A549 (cell line): ENCODE measurements around the gene LRIT2. TPM values are rescaled to one million over a fixed set of nuclear protein-coding genes. Genes with fewer than 3 reads are reported as not detected.

Experiments used
- ATAC-seq, 2 experiments: fragments of 200-7000 bp in 1 of 2; fragments of >200 bp in 1 of 2; cut with Nextera tagmentation in 1 of 2; cut with Tn5 transposase in 1 of 2; 3 replicates each; pipeline versions ENCODE4 v1.8.0 to v1.9.1; 2018 to 2020; ENCODE audit warnings: mild to moderate bottlenecking in 1 of 2, moderate library complexity in 1 of 2
- CTCF ChIA-PET: fragments of 300-600 bp; sonication (Branson Sonifier 250); formaldehyde crosslinking; extraction: SDS; loops from one replicate; lab custom pipeline; 2021; ENCODE audit warnings: antibody characterized with exemption, inconsistent platforms; lab: Yijun Ruan, JAX
- POLR2A ChIA-PET: fragments of 350-600 bp; formaldehyde crosslinking; extraction: SDS; loops from one replicate; lab custom pipeline; 2021; ENCODE audit warnings: antibody characterized with exemption, inconsistent platforms; lab: Yijun Ruan, JAX
- DNase-seq, 2 experiments: peaks; one replicate each; pipeline versions ENCODE4 v3.0.0 to v3.0.0-alpha.2; 2011 to 2016; ENCODE audit warnings: low read depth in 1 of 2, low spot score in 1 of 2
- FAIRE-seq: peaks from 2 replicates; lab custom pipeline; 2011; peaks lifted over from hg19 to GRCh38; lab: Jason Lieb, UNC
- H3K27ac ChIP-seq, 2 experiments: fragments of >200 bp; sonication (Bioruptor Twin); formaldehyde crosslinking; 3 replicates each; pipeline ENCODE4 v1.5.1; 2016 to 2017
- H3K4me1 ChIP-seq: fragments of >200 bp; sonication (Bioruptor Twin); formaldehyde crosslinking; 3 replicates; pipeline ENCODE4 v1.6.1; 2016
- H3K4me2 ChIP-seq: fragments of >200 bp; sonication (Bioruptor Twin); formaldehyde crosslinking; 3 replicates; pipeline ENCODE4 v1.6.1; 2016
- H3K4me3 ChIP-seq: fragments of >200 bp; sonication (Bioruptor Twin); formaldehyde crosslinking; 3 replicates; pipeline ENCODE4 v1.5.1; 2016
- H3K9me3 ChIP-seq: fragments of >200 bp; sonication (Bioruptor Twin); formaldehyde crosslinking; 3 replicates; pipeline ENCODE4 v1.6.1; 2016
- BCL3 ChIP-seq: fragments of >200 bp; sonication (Bioruptor Twin); formaldehyde crosslinking; IDR thresholded peaks from 3 replicates; pipeline ENCODE4 v1.6.1; 2016
- CEBPB ChIP-seq, 2 experiments: fragments of >200 bp in 1 of 2; sonication (Bioruptor Twin) in 1 of 2; formaldehyde crosslinking in 1 of 2; IDR thresholded peaks; 2 replicates each; pipeline ENCODE4 v1.6.1; 2012 to 2016
- CHD2 ChIP-seq: fragments of 150-350 bp; IDR thresholded peaks from 2 replicates; pipeline ENCODE4 v1.6.1; 2014; ENCODE audit warnings: low read length; ENCODE audit not compliant: partially characterized antibody
- CHD4 ChIP-seq: fragments of 200-600 bp; sonication (generic); IDR thresholded peaks from 2 replicates; pipeline ENCODE4 v1.6.1; 2016; ENCODE audit warnings: antibody characterized with exemption, mild to moderate bottlenecking, borderline replicate concordance
- E2F6 ChIP-seq: IDR thresholded peaks from 2 replicates; pipeline ENCODE4 v1.6.1; 2012; ENCODE audit warnings: low read depth, borderline replicate concordance
- ELK1 ChIP-seq: fragments of 150-350 bp; IDR thresholded peaks from 2 replicates; pipeline ENCODE4 v1.6.1; 2014; ENCODE audit warnings: low read depth, mild to moderate bottlenecking, low read length
- EP300 ChIP-seq, 2 experiments: fragments of >200 bp; sonication (Bioruptor Twin); formaldehyde crosslinking; IDR thresholded peaks; 2 replicates in 1 of 2; 3 replicates in 1 of 2; pipeline ENCODE4 v1.6.1; 2016 to 2017
- FOSL2 ChIP-seq, 2 experiments: fragments of 450-650 bp in 1 of 2; fragments of >200 bp in 1 of 2; sonication (Bioruptor Twin) in 1 of 2; formaldehyde crosslinking; IDR thresholded peaks; 2 replicates each; pipeline versions ENCODE4 v1.5.0 to v1.6.1; 2016 to 2020; ENCODE audit warnings: mild to moderate bottlenecking in 1 of 2, moderate library complexity in 1 of 2
- HMGXB4 ChIP-seq: fragments of 250-450 bp; sonication (Bioruptor Pico); IDR thresholded peaks from 2 replicates; pipeline ENCODE4 v1.5.0; 2021; ENCODE audit warnings: mild to moderate bottlenecking, moderate library complexity, borderline replicate concordance
- JUN ChIP-seq, 2 experiments: fragments of >200 bp; sonication (Bioruptor Twin); formaldehyde crosslinking; IDR thresholded peaks; 2 replicates in 1 of 2; 3 replicates in 1 of 2; pipeline ENCODE4 v1.6.1; 2016 to 2017
- JUNB ChIP-seq: fragments of >200 bp; sonication (Bioruptor Twin); formaldehyde crosslinking; IDR thresholded peaks from 2 replicates; pipeline ENCODE4 v1.6.1; 2016
- KDM5A ChIP-seq: fragments of 200-600 bp; sonication (generic); IDR thresholded peaks from 2 replicates; pipeline ENCODE4 v1.6.1; 2016; ENCODE audit warnings: antibody characterized with exemption, mild to moderate bottlenecking
- NFE2L2 ChIP-seq: fragments of 150-350 bp; conservative IDR thresholded peaks from 2 replicates; pipeline ENCODE4 v1.6.1; 2014; ENCODE audit warnings: low read length
- NR3C1 ChIP-seq: fragments of >200 bp; sonication (Bioruptor Twin); formaldehyde crosslinking; IDR thresholded peaks from 3 replicates; pipeline ENCODE4 v1.6.1; 2017
- PHF8 ChIP-seq: fragments of 200-600 bp; sonication (generic); IDR thresholded peaks from 2 replicates; pipeline ENCODE4 v1.6.1; 2016; ENCODE audit warnings: low read depth, mild to moderate bottlenecking, antibody characterized with exemption, moderate library complexity, borderline replicate concordance
- TFCP2L1 ChIP-seq: fragments of 250-450 bp; sonication (Bioruptor Pico); IDR thresholded peaks from 2 replicates; pipeline ENCODE4 v1.5.0; 2021; ENCODE audit warnings: mild to moderate bottlenecking
- USF2 ChIP-seq: fragments of 450-650 bp; IDR thresholded peaks from 2 replicates; pipeline ENCODE4 v1.6.1; 2014; ENCODE audit warnings: antibody characterized with exemption
- ZNF302 ChIP-seq: fragments of 250-450 bp; sonication (Bioruptor Pico); IDR thresholded peaks from 2 replicates; pipeline ENCODE4 v1.9.0; 2021; ENCODE audit warnings: inconsistent platforms, mild to moderate bottlenecking, moderate library complexity
- WGBS: methylation state at CpG from one replicate; pipeline ENCODE4 v1.1.6; 2017; ENCODE audit errors: missing lambda C conversion rate; 5-methylcytosine and 5-hydroxymethylcytosine counted together
- polyA plus RNA-seq, 4 experiments: library from polyadenylated mRNA; depleted of rRNA in 3 of 4; stranded (reverse); fragments of >200 nt; fragmentation: RNase III in 1 of 4; extraction: RNeasy Plus Mini Kit Qiagen cat#74134 plus additional on column Dnase treatment in 1 of 4; gene quantifications; 2 replicates in 3 of 4; 3 replicates in 1 of 4; pipeline ENCODE4 v1.2.3, GENCODE V29; 2011 to 2017
- TF ChIP-seq, protein P1 (sequence below): fragments of >200 bp; sonication (Bioruptor Twin); formaldehyde crosslinking; IDR thresholded peaks from 3 replicates; pipeline ENCODE4 v1.5.1; 2016

Gene LRIT2
- polyA plus RNA-seq, 2 of the 4 experiments (the other 2 are of a cell fraction), result not detected

DNA sequence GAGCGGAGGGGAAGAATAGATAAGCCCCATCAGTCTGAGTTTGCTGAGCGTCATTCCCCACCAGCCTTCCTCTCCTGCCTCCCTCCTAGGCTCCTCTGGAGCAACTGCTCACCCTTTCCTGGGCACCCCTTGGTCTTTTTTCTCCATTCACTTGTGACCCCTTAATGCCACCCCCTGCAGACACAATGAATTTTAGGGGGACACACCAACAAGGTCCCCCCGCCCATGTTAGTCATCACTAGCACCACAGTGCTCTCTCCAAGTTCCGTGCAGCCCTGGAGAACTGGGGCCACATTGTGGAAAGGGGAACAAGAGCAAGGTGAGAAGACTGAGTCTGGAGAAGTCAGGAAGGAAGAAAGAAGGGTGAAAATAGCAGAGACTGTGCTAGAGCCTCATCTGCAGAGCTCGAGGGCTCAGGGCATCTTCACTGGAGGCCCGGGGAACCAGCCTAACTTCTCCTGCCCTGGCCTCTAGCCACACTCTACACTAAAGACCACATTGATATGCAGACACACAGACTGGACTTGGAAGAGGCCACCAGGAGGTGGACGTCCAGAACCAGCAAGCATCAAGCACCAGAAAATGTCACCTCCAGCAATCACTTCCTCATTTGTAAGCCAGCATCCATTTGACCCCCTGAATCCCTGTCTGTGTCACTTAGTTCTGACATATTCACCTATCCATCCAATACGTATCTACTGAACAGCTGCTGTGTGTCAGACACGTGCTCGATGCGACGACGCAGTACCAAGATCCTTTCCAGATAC lies 37.0 kb upstream of the LRIT2 start (continued):
- TF ChIP-seq, protein P1, sequence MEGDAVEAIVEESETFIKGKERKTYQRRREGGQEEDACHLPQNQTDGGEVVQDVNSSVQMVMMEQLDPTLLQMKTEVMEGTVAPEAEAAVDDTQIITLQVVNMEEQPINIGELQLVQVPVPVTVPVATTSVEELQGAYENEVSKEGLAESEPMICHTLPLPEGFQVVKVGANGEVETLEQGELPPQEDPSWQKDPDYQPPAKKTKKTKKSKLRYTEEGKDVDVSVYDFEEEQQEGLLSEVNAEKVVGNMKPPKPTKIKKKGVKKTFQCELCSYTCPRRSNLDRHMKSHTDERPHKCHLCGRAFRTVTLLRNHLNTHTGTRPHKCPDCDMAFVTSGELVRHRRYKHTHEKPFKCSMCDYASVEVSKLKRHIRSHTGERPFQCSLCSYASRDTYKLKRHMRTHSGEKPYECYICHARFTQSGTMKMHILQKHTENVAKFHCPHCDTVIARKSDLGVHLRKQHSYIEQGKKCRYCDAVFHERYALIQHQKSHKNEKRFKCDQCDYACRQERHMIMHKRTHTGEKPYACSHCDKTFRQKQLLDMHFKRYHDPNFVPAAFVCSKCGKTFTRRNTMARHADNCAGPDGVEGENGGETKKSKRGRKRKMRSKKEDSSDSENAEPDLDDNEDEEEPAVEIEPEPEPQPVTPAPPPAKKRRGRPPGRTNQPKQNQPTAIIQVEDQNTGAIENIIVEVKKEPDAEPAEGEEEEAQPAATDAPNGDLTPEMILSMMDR, result no peak
- TF ChIP-seq PHF8 (no peak), EP300 (IDR thresholded peaks at IDR 0.05) (no peak)

GRCh38 chr10:84261236-84261915 lies 36.0 kb upstream of the LRIT2 start:
- FAIRE-seq (no peak), DNase-seq (no peak), ATAC-seq (no peak)
- H3K4me3 ChIP-seq, result no peak overlapping the region
- no peak overlapping the region for H3K27ac ChIP-seq
- H3K9me3 ChIP-seq, result no peaks in the 10 kb centered on the region
- POLR2A ChIA-PET, result no interaction called here
- TF ChIP-seq NFE2L2 (no peak), JUNB (no peak), NR3C1 (no peak), TFCP2L1 (CRISPR knock-in tag) (no peak), ZNF302 (CRISPR knock-in tag) (no peak), E2F6 (no peak), JUN (IDR thresholded peaks at IDR 0.05) (no peak), CHD4 (no peak), FOSL2 (IDR thresholded peaks at IDR 0.05) (no peak), FOSL2 (CRISPR knock-in tag; IDR thresholded peaks at IDR 0.05) (no peak), CHD2 (no peak), CEBPB (IDR thresholded peaks at IDR 0.05) (no peak), KDM5A (no peak), BCL3 (no peak), PHF8 (no peak), HMGXB4 (CRISPR knock-in tag) (no peak), ELK1 (no peak), USF2 (no peak)
- TF ChIP-seq, all 56 proteins: peak for 0
- CTCF ChIA-PET, result interaction anchor here (0.9 to 15.3 kb wide), 2 partner anchors 77 to 278 kb away, joined by 3 to 341 read pairs; no protein-coding TSS in a partner anchor
- 0 out of 3 replicates have a peak, but pooled peaks cover 4% of the 10 kb centered on the region for H3K4me1 ChIP-seq
- WGBS, result 56% methylated on average over 7 of the region's 7 CpGs
- no peak overlapping the region for H3K4me2 ChIP-seq
